ENCODE data around the gene MARF1. TPM values are rescaled to one million over a fixed set of nuclear protein-coding genes. Genes with fewer than 3 reads are reported as not detected.
A peak's percentile ranks its signal among the peaks of the same experiment; 100 is the strongest.

The MARF1 gene
- total and polyA plus RNA-seq, 9 of the 15 experiments (the other 6 are each of a cell fraction or from before 2014, with no cell fraction given) = 4.7 to 33.2 (median 11.7) TPM

DNA sequence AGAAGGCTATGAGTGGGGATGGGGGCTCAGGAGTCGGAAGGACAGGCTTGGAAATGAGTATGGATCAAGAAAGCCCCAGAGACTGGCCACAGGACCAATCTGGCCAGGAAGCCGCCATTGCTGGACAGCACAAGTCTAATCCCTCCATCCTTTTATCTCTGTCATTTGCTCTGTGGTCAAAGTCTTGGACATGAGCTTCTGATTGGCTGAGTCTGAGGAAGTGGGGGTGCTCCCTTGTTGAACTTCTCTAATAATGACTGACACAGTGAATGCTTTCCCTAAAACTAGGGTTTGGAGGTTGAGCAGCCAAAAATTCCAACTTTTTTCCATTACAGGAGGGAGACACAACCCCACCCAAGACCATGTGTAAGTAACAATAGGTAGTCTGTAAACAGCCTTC is 97.4 kb downstream of the MARF1 start (continued):
- TF ChIP-seq POLR2H (tag; IDR thresholded peaks at IDR 0.05; ENCODE audit: low read depth) = no peak
- no peak for TF ChIP-seq FOSL1 (tag; conservative IDR thresholded peaks at IDR 0.05)
- TF ChIP-seq, protein P1, sequence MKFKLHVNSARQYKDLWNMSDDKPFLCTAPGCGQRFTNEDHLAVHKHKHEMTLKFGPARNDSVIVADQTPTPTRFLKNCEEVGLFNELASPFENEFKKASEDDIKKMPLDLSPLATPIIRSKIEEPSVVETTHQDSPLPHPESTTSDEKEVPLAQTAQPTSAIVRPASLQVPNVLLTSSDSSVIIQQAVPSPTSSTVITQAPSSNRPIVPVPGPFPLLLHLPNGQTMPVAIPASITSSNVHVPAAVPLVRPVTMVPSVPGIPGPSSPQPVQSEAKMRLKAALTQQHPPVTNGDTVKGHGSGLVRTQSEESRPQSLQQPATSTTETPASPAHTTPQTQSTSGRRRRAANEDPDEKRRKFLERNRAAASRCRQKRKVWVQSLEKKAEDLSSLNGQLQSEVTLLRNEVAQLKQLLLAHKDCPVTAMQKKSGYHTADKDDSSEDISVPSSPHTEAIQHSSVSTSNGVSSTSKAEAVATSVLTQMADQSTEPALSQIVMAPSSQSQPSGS (CRISPR knock-in tag; IDR thresholded peaks at IDR 0.05) = no peak
- TF ChIP-seq FOXM1 (IDR thresholded peaks at IDR 0.05; ENCODE audit: low read depth) = no peak
- no peak for TF ChIP-seq FOXM1 (CRISPR knock-in tag; IDR thresholded peaks at IDR 0.05; ENCODE audit: low read depth)
- no peak for TF ChIP-seq XRCC4 (IDR thresholded peaks at IDR 0.05; ENCODE audit: extremely low read depth, insufficient read depth, insufficient read length)
- TF ChIP-seq, protein P2, sequence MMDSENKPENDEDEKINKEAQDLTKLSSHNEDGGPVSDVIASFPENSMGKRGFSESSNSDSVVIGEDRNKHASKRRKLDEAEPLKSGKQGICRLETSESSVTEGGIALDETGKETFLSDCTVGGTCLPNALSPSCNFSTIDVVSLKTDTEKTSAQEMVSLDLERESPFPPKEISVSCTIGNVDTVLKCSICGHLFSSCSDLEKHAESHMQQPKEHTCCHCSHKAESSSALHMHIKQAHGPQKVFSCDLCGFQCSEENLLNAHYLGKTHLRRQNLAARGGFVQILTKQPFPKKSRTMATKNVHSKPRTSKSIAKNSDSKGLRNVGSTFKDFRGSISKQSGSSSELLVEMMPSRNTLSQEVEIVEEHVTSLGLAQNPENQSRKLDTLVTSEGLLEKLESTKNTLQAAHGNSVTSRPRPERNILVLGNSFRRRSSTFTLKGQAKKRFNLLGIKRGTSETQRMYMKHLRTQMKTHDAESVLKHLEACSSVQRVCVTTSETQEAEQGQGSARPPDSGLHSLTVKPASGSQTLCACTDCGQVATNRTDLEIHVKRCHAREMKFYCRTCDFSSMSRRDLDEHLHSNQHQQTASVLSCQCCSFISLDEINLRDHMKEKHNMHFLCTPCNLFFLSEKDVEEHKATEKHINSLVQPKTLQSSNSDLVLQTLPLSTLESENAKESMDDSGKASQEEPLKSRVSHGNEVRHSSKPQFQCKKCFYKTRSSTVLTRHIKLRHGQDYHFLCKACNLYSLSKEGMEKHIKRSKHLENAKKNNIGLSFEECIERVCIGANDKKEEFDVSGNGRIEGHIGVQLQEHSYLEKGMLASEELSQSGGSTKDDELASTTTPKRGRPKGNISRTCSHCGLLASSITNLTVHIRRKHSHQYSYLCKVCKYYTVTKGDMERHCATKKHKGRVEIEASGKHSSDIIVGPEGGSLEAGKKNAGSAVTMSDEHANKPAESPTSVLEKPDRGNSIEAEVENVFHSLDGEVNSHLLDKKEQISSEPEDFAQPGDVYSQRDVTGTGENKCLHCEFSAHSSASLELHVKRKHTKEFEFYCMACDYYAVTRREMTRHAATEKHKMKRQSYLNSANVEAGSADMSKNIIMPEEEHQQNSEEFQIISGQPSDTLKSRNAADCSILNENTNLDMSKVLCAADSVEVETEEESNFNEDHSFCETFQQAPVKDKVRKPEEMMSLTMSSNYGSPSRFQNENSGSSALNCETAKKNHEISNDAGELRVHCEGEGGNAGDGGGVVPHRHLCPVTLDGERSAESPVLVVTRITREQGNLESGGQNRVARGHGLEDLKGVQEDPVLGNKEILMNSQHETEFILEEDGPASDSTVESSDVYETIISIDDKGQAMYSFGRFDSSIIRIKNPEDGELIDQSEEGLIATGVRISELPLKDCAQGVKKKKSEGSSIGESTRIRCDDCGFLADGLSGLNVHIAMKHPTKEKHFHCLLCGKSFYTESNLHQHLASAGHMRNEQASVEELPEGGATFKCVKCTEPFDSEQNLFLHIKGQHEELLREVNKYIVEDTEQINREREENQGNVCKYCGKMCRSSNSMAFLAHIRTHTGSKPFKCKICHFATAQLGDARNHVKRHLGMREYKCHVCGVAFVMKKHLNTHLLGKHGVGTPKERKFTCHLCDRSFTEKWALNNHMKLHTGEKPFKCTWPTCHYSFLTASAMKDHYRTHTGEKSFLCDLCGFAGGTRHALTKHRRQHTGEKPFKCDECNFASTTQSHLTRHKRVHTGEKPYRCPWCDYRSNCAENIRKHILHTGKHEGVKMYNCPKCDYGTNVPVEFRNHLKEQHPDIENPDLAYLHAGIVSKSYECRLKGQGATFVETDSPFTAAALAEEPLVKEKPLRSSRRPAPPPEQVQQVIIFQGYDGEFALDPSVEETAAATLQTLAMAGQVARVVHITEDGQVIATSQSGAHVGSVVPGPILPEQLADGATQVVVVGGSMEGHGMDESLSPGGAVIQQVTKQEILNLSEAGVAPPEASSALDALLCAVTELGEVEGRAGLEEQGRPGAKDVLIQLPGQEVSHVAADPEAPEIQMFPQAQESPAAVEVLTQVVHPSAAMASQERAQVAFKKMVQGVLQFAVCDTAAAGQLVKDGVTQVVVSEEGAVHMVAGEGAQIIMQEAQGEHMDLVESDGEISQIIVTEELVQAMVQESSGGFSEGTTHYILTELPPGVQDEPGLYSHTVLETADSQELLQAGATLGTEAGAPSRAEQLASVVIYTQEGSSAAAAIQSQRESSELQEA (IDR thresholded peaks at IDR 0.05; ENCODE audit: low read depth) = no peak
- TF ChIP-seq TCF7 (IDR thresholded peaks at IDR 0.05; ENCODE audit: borderline replicate concordance) = peak; percentile 38; the same call in 1 of the 2 replicates
- no peak for TF ChIP-seq RBM39 (optimal IDR thresholded peaks at IDR 0.05; ENCODE audit: low read depth, low read length)
- TF ChIP-seq ZNF263 (CRISPR knock-in tag; IDR thresholded peaks at IDR 0.05; ENCODE audit: borderline replicate concordance) = peak; percentile 79; the same call in 1 of the 2 replicates
- TF ChIP-seq YY1 (IDR thresholded peaks at IDR 0.05; ENCODE audit: borderline replicate concordance in 1 of 3, control insufficient read depth in 1 of 3, extremely low read depth in 1 of 3, insufficient read depth in 3 of 3, insufficient read length in 1 of 3, insufficient replicate concordance in 2 of 3, low read depth in 1 of 3, low read length in 2 of 3) = peak in 1 of 3 experiments; percentile 59
- TF ChIP-seq KLF1 (tag; IDR thresholded peaks at IDR 0.05) = no peak
- TF ChIP-seq, protein P3, sequence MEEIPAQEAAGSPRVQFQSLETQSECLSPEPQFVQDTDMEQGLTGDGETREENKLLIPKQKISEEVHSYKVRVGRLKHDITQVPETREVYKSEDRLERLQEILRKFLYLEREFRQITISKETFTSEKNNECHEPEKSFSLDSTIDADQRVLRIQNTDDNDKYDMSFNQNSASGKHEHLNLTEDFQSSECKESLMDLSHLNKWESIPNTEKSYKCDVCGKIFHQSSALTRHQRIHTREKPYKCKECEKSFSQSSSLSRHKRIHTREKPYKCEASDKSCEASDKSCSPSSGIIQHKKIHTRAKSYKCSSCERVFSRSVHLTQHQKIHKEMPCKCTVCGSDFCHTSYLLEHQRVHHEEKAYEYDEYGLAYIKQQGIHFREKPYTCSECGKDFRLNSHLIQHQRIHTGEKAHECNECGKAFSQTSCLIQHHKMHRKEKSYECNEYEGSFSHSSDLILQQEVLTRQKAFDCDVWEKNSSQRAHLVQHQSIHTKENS (CRISPR knock-in tag; IDR thresholded peaks at IDR 0.05) = no peak
- TF ChIP-seq ZNF134 (CRISPR knock-in tag; conservative IDR thresholded peaks at IDR 0.05) = no peak
- TF ChIP-seq RAD51 (IDR thresholded peaks at IDR 0.05; ENCODE audit: borderline replicate concordance, low read depth) = no peak
